GM23338 (cell line): ENCODE data around the gene NPHP4. TPM values are rescaled to one million over a fixed set of nuclear protein-coding genes. Genes with fewer than 3 reads are reported as not detected.

Experiments
- CREB1 ChIP-seq: fragments of 250-450 bp; sonication (Bioruptor Pico); IDR thresholded peaks from 2 replicates; pipeline ENCODE4 v1.5.0; 2020; ENCODE audit warnings: low read depth, mild to moderate bottlenecking, moderate library complexity
- CTCF ChIP-seq, 2 experiments: fragments of 200-600 bp in 1 of 2; sonication (generic) in 1 of 2; conservative IDR thresholded peaks; 2 replicates each; pipeline versions ENCODE4 v1.5.1 to v1.6.1; 2016 to 2017; ENCODE audit warnings: antibody characterized with exemption in 2 of 2, low read depth in 2 of 2, mild to moderate bottlenecking in 2 of 2, moderate library complexity in 1 of 2
- ETS1 ChIP-seq: IDR thresholded peaks from 2 replicates; pipeline ENCODE4 v1.6.1; 2016; ENCODE audit warnings: antibody characterized with exemption
- EZH2 ChIP-seq: fragments of 200-600 bp; sonication (generic); IDR thresholded peaks from one replicate; pipeline ENCODE4 v1.8.0; 2017; ENCODE audit warnings: antibody characterized with exemption, mild to moderate bottlenecking, low read depth; ENCODE audit not compliant: unreplicated experiment
- EZH2phosphoT487 ChIP-seq: fragments of 200-600 bp; sonication (generic); IDR thresholded peaks from one replicate; pipeline ENCODE4 v1.8.1; 2018; ENCODE audit warnings: antibody characterized with exemption; ENCODE audit not compliant: unreplicated experiment
- JUNB ChIP-seq: IDR thresholded peaks from one replicate; pipeline ENCODE4 v1.6.1; 2016; ENCODE audit warnings: antibody characterized with exemption; ENCODE audit not compliant: unreplicated experiment
- REST ChIP-seq: IDR thresholded peaks from one replicate; pipeline ENCODE4 v1.6.1; 2018; ENCODE audit warnings: antibody characterized with exemption; ENCODE audit not compliant: unreplicated experiment
- STAT1 ChIP-seq: IDR thresholded peaks from one replicate; pipeline ENCODE4 v1.6.1; 2016; ENCODE audit warnings: antibody characterized with exemption; ENCODE audit not compliant: unreplicated experiment
- ZNF114 ChIP-seq: fragments of 250-450 bp; sonication (Bioruptor Pico); IDR thresholded peaks from 2 replicates; pipeline ENCODE4 v1.5.0; 2020; ENCODE audit warnings: mild to moderate bottlenecking, moderate library complexity
- ZNF462 ChIP-seq: fragments of 250-450 bp; sonication (Bioruptor Pico); IDR thresholded peaks from 2 replicates; pipeline ENCODE4 v1.5.0; 2020; ENCODE audit warnings: mild to moderate bottlenecking, moderate library complexity
- polyA plus RNA-seq: library from polyadenylated mRNA; unstranded; fragments of >200 nt; fragmentation: Nextera tagmentation; extraction: Ambion mirVana; gene quantifications from 2 replicates; pipeline ENCODE4 v1.2.1, GENCODE V29; 2016
- total RNA-seq: library from RNA; depleted of rRNA; stranded (reverse); fragments of >200 nt; shearing (Covaris generic); gene quantifications from 2 replicates; pipeline ENCODE4 v1.2.3, GENCODE V29; 2014

NPHP4 gene
- total and polyA plus RNA-seq, 2 experiments from 2014 or later = 2.5 to 12.4 TPM

- TF ChIP-seq ZNF462 (CRISPR knock-in tag) (no peak), REST (no peak), ETS1 (no peak), CTCF (conservative IDR thresholded peaks at IDR 0.05; ENCODE audit: low read depth in 2 of 2) (no peak), STAT1 (no peak), ZNF114 (CRISPR knock-in tag) (no peak), CREB1 (CRISPR knock-in tag) (no peak), EZH2phosphoT487 (no peak), EZH2 (no peak), JUNB (no peak)
Measured at GRCh38 chr1:5839881-5840550, 152.2 kb downstream of the NPHP4 start (continued).
